Measurements from ENCODE around the gene PLXNB3.

The PLXNB3 gene

GRCh38 chrX:153725039-153725831, 38.8 kb upstream of the PLXNB3 start:
- TF ChIP-seq CTCF (conservative IDR thresholded peaks at IDR 0.05; ENCODE audit: low read depth, low read length): no peak
- peak overlapping the region; percentile 88 for H3K4me2 ChIP-seq
- H3K36me3 ChIP-seq (ENCODE audit: insufficient read depth): no peaks in the 10 kb centered on the region
- H3K27me3 ChIP-seq (ENCODE audit: insufficient read depth, low read depth): no peaks in the 10 kb centered on the region
- H4K20me1 ChIP-seq (ENCODE audit: insufficient read depth): no peaks in the 10 kb centered on the region
- H3K4me3 ChIP-seq (IDR thresholded peaks at IDR 0.05; ENCODE audit: insufficient read depth, low read depth, low read length): no peak overlapping the region
- peaks cover 19% of the 10 kb centered on the region for H3K79me2 ChIP-seq (ENCODE audit: insufficient read depth, low read depth)
- peak overlapping the region; percentile 46; the same call in 1 of the 2 replicates for H3K9ac ChIP-seq
- H3K27ac ChIP-seq: peak overlapping the region; percentile 58
- peaks cover 35% of the 10 kb centered on the region for H3K4me1 ChIP-seq (ENCODE audit: low read depth, poor library complexity, severe bottlenecking)
- H2AFZ ChIP-seq (ENCODE audit: low read depth): no peak overlapping the region

- H4K20me1 ChIP-seq (ENCODE audit: insufficient read depth): no peaks in the 10 kb centered on the region
- H3K79me2 ChIP-seq (ENCODE audit: insufficient read depth, low read depth): peaks cover 19% of the 10 kb centered on the region
Measured at GRCh38 chrX:153725832-153726285, 38.2 kb upstream of the PLXNB3 start.

GRCh38 chrX:153726286-153727122, 37.5 kb upstream of the PLXNB3 start:
- H3K27ac ChIP-seq: peak overlapping the region; percentile 81
- no peaks in the 10 kb centered on the region for H3K27me3 ChIP-seq (ENCODE audit: insufficient read depth, low read depth)
- no peak overlapping the region for H2AFZ ChIP-seq (ENCODE audit: low read depth)
- no peak overlapping the region for H3K4me3 ChIP-seq (IDR thresholded peaks at IDR 0.05; ENCODE audit: insufficient read depth, low read depth, low read length)
- H3K4me2 ChIP-seq: peak overlapping the region; percentile 78
- H4K20me1 ChIP-seq (ENCODE audit: insufficient read depth): no peaks in the 10 kb centered on the region
- peaks cover 19% of the 10 kb centered on the region for H3K79me2 ChIP-seq (ENCODE audit: insufficient read depth, low read depth)
- H3K9ac ChIP-seq: peak overlapping the region; percentile 43; the same call in 1 of the 2 replicates
- H3K4me1 ChIP-seq (ENCODE audit: low read depth, poor library complexity, severe bottlenecking): peaks cover 45% of the 10 kb centered on the region
- no peaks in the 10 kb centered on the region for H3K36me3 ChIP-seq (ENCODE audit: insufficient read depth)
- TF ChIP-seq CTCF (conservative IDR thresholded peaks at IDR 0.05; ENCODE audit: low read depth, low read length): no peak

More at GRCh38 chrX:153725832-153726285, 38.2 kb upstream of the PLXNB3 start:
- Histone ChIP-seq H3K4me2 (peak overlapping the region; percentile 17; the same call in 1 of the 2 replicates), H3K4me1 (ENCODE audit: low read depth, poor library complexity, severe bottlenecking) (peaks cover 39% of the 10 kb centered on the region), H2AFZ (ENCODE audit: low read depth) (no peak overlapping the region), H3K27ac (peak overlapping the region; percentile 58; the same call in 1 of the 2 replicates), H3K27me3 (ENCODE audit: insufficient read depth, low read depth) (no peaks in the 10 kb centered on the region), H3K4me3 (IDR thresholded peaks at IDR 0.05; ENCODE audit: insufficient read depth, low read depth, low read length) (no peak overlapping the region), H3K36me3 (ENCODE audit: insufficient read depth) (no peaks in the 10 kb centered on the region), H3K9ac (no peak overlapping the region; the same call in 1 of the 2 replicates)
- no peak for TF ChIP-seq CTCF (conservative IDR thresholded peaks at IDR 0.05; ENCODE audit: low read depth, low read length)

- Histone ChIP-seq H3K9ac (peak overlapping the region; percentile 43; the same call in 1 of the 2 replicates), H2AFZ (ENCODE audit: low read depth) (peak overlapping the region; percentile 30; the same call in 1 of the 2 replicates), H4K20me1 (ENCODE audit: insufficient read depth) (no peaks in the 10 kb centered on the region), H3K79me2 (ENCODE audit: insufficient read depth, low read depth) (peaks cover 13% of the 10 kb centered on the region), H3K27ac (peak overlapping the region; percentile 81), H3K36me3 (ENCODE audit: insufficient read depth) (no peaks in the 10 kb centered on the region), H3K27me3 (ENCODE audit: insufficient read depth, low read depth) (no peaks in the 10 kb centered on the region), H3K4me1 (ENCODE audit: low read depth, poor library complexity, severe bottlenecking) (peaks cover 41% of the 10 kb centered on the region), H3K4me3 (IDR thresholded peaks at IDR 0.05; ENCODE audit: insufficient read depth, low read depth, low read length) (no peak overlapping the region), H3K4me2 (peak overlapping the region; percentile 78)
- no peak for TF ChIP-seq CTCF (conservative IDR thresholded peaks at IDR 0.05; ENCODE audit: low read depth, low read length)
Measured at GRCh38 chrX:153727123-153727931, 36.7 kb upstream of the PLXNB3 start.
